SK-N-SH treated with all-trans-retinoic acid at 6 μM for 48 hours (cell line): ENCODE data around the gene RRH.

Experiments
- ATAC-seq: fragments of 200-7000 bp; cut with Tn5 transposase; 3 replicates; pipeline ENCODE4 v1.9.1; 2020; ENCODE audit warnings: mild to moderate bottlenecking, moderate library complexity
- ARNTL ChIP-seq: fragments of 450-650 bp; formaldehyde crosslinking; IDR thresholded peaks from 2 replicates; pipeline ENCODE4 v1.5.0; 2020; ENCODE audit warnings: low read depth, mild to moderate bottlenecking, moderate library complexity, borderline replicate concordance
- BACH2 ChIP-seq: fragments of 250-450 bp; sonication (Bioruptor Pico); IDR thresholded peaks from 2 replicates; pipeline ENCODE4 v1.9.0; 2021; ENCODE audit warnings: mild to moderate bottlenecking, borderline replicate concordance
- CSDC2 ChIP-seq: fragments of 250-450 bp; sonication (Bioruptor Pico); IDR thresholded peaks from 2 replicates; pipeline ENCODE4 v1.5.0; 2020; ENCODE audit warnings: mild to moderate bottlenecking, moderate library complexity
- ESRRG ChIP-seq: fragments of 250-450 bp; sonication (Bioruptor Pico); IDR thresholded peaks from 2 replicates; pipeline ENCODE4 v1.6.1; 2021; ENCODE audit warnings: mild to moderate bottlenecking
- GLIS3 ChIP-seq: fragments of 250-450 bp; sonication (Bioruptor Pico); IDR thresholded peaks from 2 replicates; pipeline ENCODE4 v1.5.0; 2020; ENCODE audit warnings: mild to moderate bottlenecking, moderate library complexity
- ISL1 ChIP-seq: fragments of 250-450 bp; sonication (Bioruptor Pico); IDR thresholded peaks from 2 replicates; pipeline ENCODE4 v2.1.2; 2022; ENCODE audit warnings: mild to moderate bottlenecking, moderate library complexity
- OSR1 ChIP-seq: fragments of 250-450 bp; sonication (Bioruptor Pico); IDR thresholded peaks from 2 replicates; pipeline ENCODE4 v1.8.0; 2022; ENCODE audit warnings: moderate library complexity, mild to moderate bottlenecking, inconsistent platforms
- PPARA ChIP-seq: fragments of 250-450 bp; sonication (Bioruptor Pico); IDR thresholded peaks from 2 replicates; pipeline ENCODE4 v1.5.0; 2020; ENCODE audit warnings: mild to moderate bottlenecking, borderline replicate concordance
- RARB ChIP-seq: fragments of 250-450 bp; sonication (Bioruptor Pico); IDR thresholded peaks from 2 replicates; pipeline ENCODE4 v1.8.0; 2021; ENCODE audit warnings: mild to moderate bottlenecking, moderate library complexity
- SNAI2 ChIP-seq: fragments of 250-450 bp; sonication (Bioruptor Pico); IDR thresholded peaks from 2 replicates; pipeline ENCODE4 v1.5.0; 2020; ENCODE audit warnings: mild to moderate bottlenecking, moderate library complexity
- TCF4 ChIP-seq: fragments of 250-450 bp; sonication (Bioruptor Pico); IDR thresholded peaks from 2 replicates; pipeline ENCODE4 v1.8.0; 2021; ENCODE audit warnings: mild to moderate bottlenecking, moderate library complexity, borderline replicate concordance
- TOX ChIP-seq: fragments of 250-450 bp; sonication (Bioruptor Pico); IDR thresholded peaks from 2 replicates; pipeline ENCODE4 v1.8.0; 2021; ENCODE audit warnings: mild to moderate bottlenecking, moderate library complexity, borderline replicate concordance
- ZC3H10 ChIP-seq: fragments of 250-450 bp; sonication (Bioruptor Pico); IDR thresholded peaks from 2 replicates; pipeline ENCODE4 v1.5.1; 2021; ENCODE audit warnings: mild to moderate bottlenecking, moderate library complexity
- ZFP3 ChIP-seq: fragments of 250-450 bp; sonication (Bioruptor Pico); IDR thresholded peaks from 2 replicates; pipeline ENCODE4 v1.5.0; 2020; ENCODE audit warnings: mild to moderate bottlenecking, moderate library complexity
- ZFP30 ChIP-seq: fragments of 450-650 bp; formaldehyde crosslinking; IDR thresholded peaks from 2 replicates; pipeline ENCODE4 v1.5.0; 2022; ENCODE audit warnings: mild to moderate bottlenecking, moderate library complexity
- ZNF565 ChIP-seq: fragments of 450-650 bp; formaldehyde crosslinking; conservative IDR thresholded peaks from 2 replicates; pipeline ENCODE4 v1.5.0; 2020; ENCODE audit warnings: low read depth, mild to moderate bottlenecking, moderate library complexity
- ZNF70 ChIP-seq: fragments of 450-650 bp; formaldehyde crosslinking; IDR thresholded peaks from 2 replicates; pipeline ENCODE4 v1.5.0; 2020; ENCODE audit warnings: mild to moderate bottlenecking, moderate library complexity
- ZNF8 ChIP-seq: fragments of 450-650 bp; formaldehyde crosslinking; IDR thresholded peaks from 2 replicates; pipeline ENCODE4 v1.5.0; 2020; ENCODE audit warnings: mild to moderate bottlenecking, moderate library complexity
- TF ChIP-seq, protein P1 (sequence below): fragments of 250-450 bp; sonication (Bioruptor Pico); IDR thresholded peaks from 2 replicates; pipeline ENCODE4 v1.5.0; 2020; ENCODE audit warnings: mild to moderate bottlenecking, moderate library complexity
- TF ChIP-seq, protein P2 (sequence below): fragments of 250-450 bp; sonication (Bioruptor Pico); IDR thresholded peaks from 2 replicates; pipeline ENCODE4 v1.8.0; 2021; ENCODE audit warnings: low read depth, mild to moderate bottlenecking, moderate library complexity, borderline replicate concordance
- TF ChIP-seq, protein P3 (sequence below): fragments of 250-450 bp; sonication (Bioruptor Pico); IDR thresholded peaks from 2 replicates; pipeline ENCODE4 v1.5.1; 2021; ENCODE audit warnings: mild to moderate bottlenecking, moderate library complexity
- TF ChIP-seq, protein P4 (sequence below): fragments of 250-450 bp; sonication (Bioruptor Pico); IDR thresholded peaks from 2 replicates; pipeline ENCODE4 v1.8.0; 2020; ENCODE audit warnings: mild to moderate bottlenecking, moderate library complexity, borderline replicate concordance

Gene RRH

DNA sequence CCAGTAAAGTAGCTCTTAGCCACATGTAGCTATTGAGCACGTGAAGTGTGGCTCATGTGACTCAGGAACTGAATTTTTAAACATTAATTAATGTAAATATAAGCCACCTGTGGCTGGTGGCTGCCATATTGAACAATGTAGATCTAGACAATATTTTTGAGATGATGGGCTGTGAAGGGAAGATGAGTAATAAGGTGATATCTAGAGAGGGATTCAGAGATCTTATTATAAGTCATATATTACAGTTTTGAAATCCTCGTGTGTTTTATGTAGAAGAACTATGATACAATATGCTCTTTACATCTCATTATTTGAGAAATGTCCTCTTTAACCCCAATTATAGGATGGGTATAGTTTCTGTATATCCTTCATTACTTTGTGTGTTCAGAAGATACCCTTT, 6.6 kb upstream of the RRH start:
- no peak for TF ChIP-seq OSR1 (CRISPR knock-in tag)
- TF ChIP-seq TCF4 (CRISPR knock-in tag), result no peak
- TF ChIP-seq, protein P1, sequence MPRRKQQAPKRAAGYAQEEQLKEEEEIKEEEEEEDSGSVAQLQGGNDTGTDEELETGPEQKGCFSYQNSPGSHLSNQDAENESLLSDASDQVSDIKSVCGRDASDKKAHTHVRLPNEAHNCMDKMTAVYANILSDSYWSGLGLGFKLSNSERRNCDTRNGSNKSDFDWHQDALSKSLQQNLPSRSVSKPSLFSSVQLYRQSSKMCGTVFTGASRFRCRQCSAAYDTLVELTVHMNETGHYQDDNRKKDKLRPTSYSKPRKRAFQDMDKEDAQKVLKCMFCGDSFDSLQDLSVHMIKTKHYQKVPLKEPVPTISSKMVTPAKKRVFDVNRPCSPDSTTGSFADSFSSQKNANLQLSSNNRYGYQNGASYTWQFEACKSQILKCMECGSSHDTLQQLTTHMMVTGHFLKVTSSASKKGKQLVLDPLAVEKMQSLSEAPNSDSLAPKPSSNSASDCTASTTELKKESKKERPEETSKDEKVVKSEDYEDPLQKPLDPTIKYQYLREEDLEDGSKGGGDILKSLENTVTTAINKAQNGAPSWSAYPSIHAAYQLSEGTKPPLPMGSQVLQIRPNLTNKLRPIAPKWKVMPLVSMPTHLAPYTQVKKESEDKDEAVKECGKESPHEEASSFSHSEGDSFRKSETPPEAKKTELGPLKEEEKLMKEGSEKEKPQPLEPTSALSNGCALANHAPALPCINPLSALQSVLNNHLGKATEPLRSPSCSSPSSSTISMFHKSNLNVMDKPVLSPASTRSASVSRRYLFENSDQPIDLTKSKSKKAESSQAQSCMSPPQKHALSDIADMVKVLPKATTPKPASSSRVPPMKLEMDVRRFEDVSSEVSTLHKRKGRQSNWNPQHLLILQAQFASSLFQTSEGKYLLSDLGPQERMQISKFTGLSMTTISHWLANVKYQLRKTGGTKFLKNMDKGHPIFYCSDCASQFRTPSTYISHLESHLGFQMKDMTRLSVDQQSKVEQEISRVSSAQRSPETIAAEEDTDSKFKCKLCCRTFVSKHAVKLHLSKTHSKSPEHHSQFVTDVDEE, result no peak
- no peak for TF ChIP-seq ZFP3 (CRISPR knock-in tag)
- TF ChIP-seq RARB, result no peak
- TF ChIP-seq ZNF70 (CRISPR knock-in tag), result no peak
- TF ChIP-seq ZFP30 (CRISPR knock-in tag), result no peak
- TF ChIP-seq ARNTL (CRISPR knock-in tag), result no peak
- TF ChIP-seq ISL1, result no peak
- TF ChIP-seq ESRRG (CRISPR knock-in tag), result no peak
- TF ChIP-seq, protein P2, sequence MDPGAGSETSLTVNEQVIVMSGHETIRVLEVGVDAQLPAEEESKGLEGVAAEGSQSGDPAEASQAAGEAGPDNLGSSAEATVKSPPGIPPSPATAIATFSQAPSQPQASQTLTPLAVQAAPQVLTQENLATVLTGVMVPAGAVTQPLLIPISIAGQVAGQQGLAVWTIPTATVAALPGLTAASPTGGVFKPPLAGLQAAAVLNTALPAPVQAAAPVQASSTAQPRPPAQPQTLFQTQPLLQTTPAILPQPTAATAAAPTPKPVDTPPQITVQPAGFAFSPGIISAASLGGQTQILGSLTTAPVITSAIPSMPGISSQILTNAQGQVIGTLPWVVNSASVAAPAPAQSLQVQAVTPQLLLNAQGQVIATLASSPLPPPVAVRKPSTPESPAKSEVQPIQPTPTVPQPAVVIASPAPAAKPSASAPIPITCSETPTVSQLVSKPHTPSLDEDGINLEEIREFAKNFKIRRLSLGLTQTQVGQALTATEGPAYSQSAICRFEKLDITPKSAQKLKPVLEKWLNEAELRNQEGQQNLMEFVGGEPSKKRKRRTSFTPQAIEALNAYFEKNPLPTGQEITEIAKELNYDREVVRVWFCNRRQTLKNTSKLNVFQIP (CRISPR knock-in tag), result no peak
- no peak for TF ChIP-seq ZC3H10
- no peak for TF ChIP-seq TOX (CRISPR knock-in tag)
- no peak for TF ChIP-seq SNAI2
- TF ChIP-seq BACH2 (CRISPR knock-in tag), result no peak
- ATAC-seq, result no peak

DNA sequence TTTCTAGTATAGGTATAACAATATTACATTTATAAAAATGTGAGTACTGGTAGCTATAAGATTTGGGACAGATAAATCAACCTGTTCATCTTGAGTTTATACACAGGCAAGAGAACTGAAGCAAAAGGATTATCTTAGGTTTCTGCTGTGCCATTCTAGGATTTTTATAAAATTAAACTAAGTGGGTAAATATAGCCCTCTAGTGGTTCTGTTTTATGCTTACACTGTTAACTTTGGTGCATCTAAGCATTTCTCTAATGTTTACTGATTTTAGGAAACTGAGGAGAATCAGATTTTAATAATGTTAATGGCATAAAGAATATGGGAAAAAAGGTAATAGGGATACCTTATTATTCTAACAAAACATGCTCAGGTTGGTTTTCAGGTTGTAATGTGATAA, 1.1 kb upstream of the RRH start:
- peak; percentile 86 for ATAC-seq

DNA sequence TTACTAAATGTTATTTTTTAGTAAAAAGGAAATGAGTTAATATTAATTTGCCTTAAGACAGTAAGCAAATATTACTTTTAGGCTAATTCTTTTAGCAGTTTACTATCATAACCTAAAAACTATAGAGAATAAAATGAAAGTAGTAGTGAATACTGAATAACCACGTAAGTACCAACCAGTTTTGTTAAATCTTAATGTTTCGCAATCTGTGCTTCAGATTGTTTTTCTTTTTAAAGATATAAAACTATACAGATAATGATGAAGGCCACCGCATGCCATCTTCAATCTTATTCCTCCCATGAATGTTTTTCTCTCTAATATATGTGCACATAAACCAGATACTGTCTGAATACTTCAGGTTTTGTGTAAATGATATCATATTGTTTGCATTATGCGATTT, 6.0 kb downstream of the RRH start:
- TF ChIP-seq, protein P3, sequence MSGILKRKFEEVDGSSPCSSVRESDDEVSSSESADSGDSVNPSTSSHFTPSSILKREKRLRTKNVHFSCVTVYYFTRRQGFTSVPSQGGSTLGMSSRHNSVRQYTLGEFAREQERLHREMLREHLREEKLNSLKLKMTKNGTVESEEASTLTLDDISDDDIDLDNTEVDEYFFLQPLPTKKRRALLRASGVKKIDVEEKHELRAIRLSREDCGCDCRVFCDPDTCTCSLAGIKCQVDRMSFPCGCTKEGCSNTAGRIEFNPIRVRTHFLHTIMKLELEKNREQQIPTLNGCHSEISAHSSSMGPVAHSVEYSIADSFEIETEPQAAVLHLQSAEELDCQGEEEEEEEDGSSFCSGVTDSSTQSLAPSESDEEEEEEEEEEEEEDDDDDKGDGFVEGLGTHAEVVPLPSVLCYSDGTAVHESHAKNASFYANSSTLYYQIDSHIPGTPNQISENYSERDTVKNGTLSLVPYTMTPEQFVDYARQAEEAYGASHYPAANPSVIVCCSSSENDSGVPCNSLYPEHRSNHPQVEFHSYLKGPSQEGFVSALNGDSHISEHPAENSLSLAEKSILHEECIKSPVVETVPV (CRISPR knock-in tag), result no peak
- no peak for TF ChIP-seq ZFP30 (CRISPR knock-in tag)
- TF ChIP-seq GLIS3 (CRISPR knock-in tag), result no peak
- TF ChIP-seq SNAI2, result no peak
- no peak for TF ChIP-seq TCF4 (CRISPR knock-in tag)
- no peak for TF ChIP-seq ARNTL (CRISPR knock-in tag)
- TF ChIP-seq ZFP3 (CRISPR knock-in tag), result no peak
- TF ChIP-seq RARB, result no peak
- no peak for TF ChIP-seq OSR1 (CRISPR knock-in tag)
- no peak for TF ChIP-seq CSDC2 (CRISPR knock-in tag)
- TF ChIP-seq, protein P4, sequence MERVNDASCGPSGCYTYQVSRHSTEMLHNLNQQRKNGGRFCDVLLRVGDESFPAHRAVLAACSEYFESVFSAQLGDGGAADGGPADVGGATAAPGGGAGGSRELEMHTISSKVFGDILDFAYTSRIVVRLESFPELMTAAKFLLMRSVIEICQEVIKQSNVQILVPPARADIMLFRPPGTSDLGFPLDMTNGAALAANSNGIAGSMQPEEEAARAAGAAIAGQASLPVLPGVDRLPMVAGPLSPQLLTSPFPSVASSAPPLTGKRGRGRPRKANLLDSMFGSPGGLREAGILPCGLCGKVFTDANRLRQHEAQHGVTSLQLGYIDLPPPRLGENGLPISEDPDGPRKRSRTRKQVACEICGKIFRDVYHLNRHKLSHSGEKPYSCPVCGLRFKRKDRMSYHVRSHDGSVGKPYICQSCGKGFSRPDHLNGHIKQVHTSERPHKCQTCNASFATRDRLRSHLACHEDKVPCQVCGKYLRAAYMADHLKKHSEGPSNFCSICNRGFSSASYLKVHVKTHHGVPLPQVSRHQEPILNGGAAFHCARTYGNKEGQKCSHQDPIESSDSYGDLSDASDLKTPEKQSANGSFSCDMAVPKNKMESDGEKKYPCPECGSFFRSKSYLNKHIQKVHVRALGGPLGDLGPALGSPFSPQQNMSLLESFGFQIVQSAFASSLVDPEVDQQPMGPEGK (CRISPR knock-in tag), result no peak
- TF ChIP-seq ZNF8, result no peak
- TF ChIP-seq, protein P1, result no peak
- no peak for TF ChIP-seq PPARA (CRISPR knock-in tag)
- no peak for TF ChIP-seq ZC3H10
- no peak for TF ChIP-seq ZNF70 (CRISPR knock-in tag)
- no peak for TF ChIP-seq BACH2 (CRISPR knock-in tag)
- no peak for TF ChIP-seq TOX (CRISPR knock-in tag)
- no peak for TF ChIP-seq ZNF565
- ATAC-seq, result no peak

More for the DNA sequence above, 1.1 kb upstream of the RRH start:
- no peak for TF ChIP-seq ZFP30 (CRISPR knock-in tag)
- no peak for TF ChIP-seq BACH2 (CRISPR knock-in tag)
- TF ChIP-seq, protein P2 (CRISPR knock-in tag), result no peak
- TF ChIP-seq GLIS3 (CRISPR knock-in tag), result no peak
- TF ChIP-seq CSDC2 (CRISPR knock-in tag), result no peak
- no peak for TF ChIP-seq ESRRG (CRISPR knock-in tag)
- no peak for TF ChIP-seq ZC3H10
- TF ChIP-seq OSR1 (CRISPR knock-in tag), result no peak
